ENCODE data around the gene BTBD16. TPM values are rescaled to one million over a fixed set of nuclear protein-coding genes. Genes with fewer than 3 reads are reported as not detected.

BTBD16 gene
- total RNA-seq, 1 donor from 2014 or later = not detected

- H3K4me3 ChIP-seq = no peak overlapping the region
- H3K36me3 ChIP-seq = no peaks in the 10 kb centered on the region
These were observed 22.3 kb downstream of the BTBD16 start for GRCh38 chr10:122293156-122293960.

DNA sequence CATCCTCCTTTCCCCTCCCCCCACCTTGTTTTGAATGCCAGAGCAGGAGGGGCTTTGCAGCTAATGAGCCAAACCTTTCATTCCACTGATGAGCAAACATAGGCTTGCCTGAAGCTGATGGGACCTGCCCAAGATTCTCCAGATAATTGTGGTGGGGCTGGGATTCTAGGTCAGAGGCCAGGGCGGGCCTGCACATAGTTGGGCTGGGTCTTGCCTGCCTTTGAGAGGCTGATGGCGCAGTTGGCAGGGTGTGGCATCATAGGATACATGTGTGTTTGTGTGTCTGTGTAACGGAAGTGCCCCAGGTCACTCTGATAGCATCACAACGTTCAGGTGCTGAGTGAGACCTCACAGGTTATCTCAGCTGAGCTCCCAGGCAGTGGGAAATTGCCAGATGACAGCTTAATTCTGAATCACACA lies 22.9 kb downstream of the BTBD16 start:
- no peaks in the 10 kb centered on the region for H3K4me1 ChIP-seq
- no peaks in the 10 kb centered on the region for H3K27me3 ChIP-seq
- H3K36me3 ChIP-seq = no peaks in the 10 kb centered on the region
- no peak for TF ChIP-seq CTCF (IDR thresholded peaks at IDR 0.05)
- H3K9me3 ChIP-seq = no peaks in the 10 kb centered on the region
- H3K4me3 ChIP-seq = no peak overlapping the region
- DNase-seq (ENCODE audit: low spot score in 2 of 2) = peak in 1 of 2 donors; percentile 40
- H3K27ac ChIP-seq = no peak overlapping the region
- intact Hi-C loops (cut with DNase I) = no loop called here

More at GRCh38 chr10:122293156-122293960, 22.3 kb downstream of the BTBD16 start:
- TF ChIP-seq CTCF (IDR thresholded peaks at IDR 0.05) = no peak
- no peaks in the 10 kb centered on the region for H3K27me3 ChIP-seq
- no peaks in the 10 kb centered on the region for H3K4me1 ChIP-seq
- intact Hi-C loops (cut with DNase I) = no loop called here
- H3K9me3 ChIP-seq = no peaks in the 10 kb centered on the region
- DNase-seq (ENCODE audit: low spot score in 2 of 2) = peak in 1 of 2 donors; percentile 53
- H3K27ac ChIP-seq = no peak overlapping the region

GRCh38 chr10:122294511-122295450 lies 23.7 kb downstream of the BTBD16 start:
- Histone ChIP-seq H3K4me3 (no peak overlapping the region), H3K4me1 (no peaks in the 10 kb centered on the region), H3K27ac (no peak overlapping the region), H3K27me3 (no peaks in the 10 kb centered on the region), H3K9me3 (no peaks in the 10 kb centered on the region), H3K36me3 (no peaks in the 10 kb centered on the region)
- DNase-seq (ENCODE audit: low spot score in 2 of 2) = peak in 1 of 2 donors; percentile 19
- TF ChIP-seq CTCF (IDR thresholded peaks at IDR 0.05) = no peak
- intact Hi-C loops (cut with DNase I) = loop anchor here (5.0 kb wide), 1 partner anchor 408 kb away; no protein-coding TSS in a partner anchor

GRCh38 chr10:122295451-122295809 lies 24.3 kb downstream of the BTBD16 start:
- Histone ChIP-seq H3K4me1 (no peaks in the 10 kb centered on the region), H3K27ac (no peak overlapping the region), H3K27me3 (no peaks in the 10 kb centered on the region), H3K36me3 (no peaks in the 10 kb centered on the region), H3K9me3 (no peaks in the 10 kb centered on the region), H3K4me3 (no peak overlapping the region)
- intact Hi-C loops (cut with DNase I) = loop anchor here (5.0 kb wide), 1 partner anchor 407 kb away; no protein-coding TSS in a partner anchor
- TF ChIP-seq CTCF (IDR thresholded peaks at IDR 0.05) = no peak
- no peak for DNase-seq (ENCODE audit: low spot score in 2 of 2)

DNA sequence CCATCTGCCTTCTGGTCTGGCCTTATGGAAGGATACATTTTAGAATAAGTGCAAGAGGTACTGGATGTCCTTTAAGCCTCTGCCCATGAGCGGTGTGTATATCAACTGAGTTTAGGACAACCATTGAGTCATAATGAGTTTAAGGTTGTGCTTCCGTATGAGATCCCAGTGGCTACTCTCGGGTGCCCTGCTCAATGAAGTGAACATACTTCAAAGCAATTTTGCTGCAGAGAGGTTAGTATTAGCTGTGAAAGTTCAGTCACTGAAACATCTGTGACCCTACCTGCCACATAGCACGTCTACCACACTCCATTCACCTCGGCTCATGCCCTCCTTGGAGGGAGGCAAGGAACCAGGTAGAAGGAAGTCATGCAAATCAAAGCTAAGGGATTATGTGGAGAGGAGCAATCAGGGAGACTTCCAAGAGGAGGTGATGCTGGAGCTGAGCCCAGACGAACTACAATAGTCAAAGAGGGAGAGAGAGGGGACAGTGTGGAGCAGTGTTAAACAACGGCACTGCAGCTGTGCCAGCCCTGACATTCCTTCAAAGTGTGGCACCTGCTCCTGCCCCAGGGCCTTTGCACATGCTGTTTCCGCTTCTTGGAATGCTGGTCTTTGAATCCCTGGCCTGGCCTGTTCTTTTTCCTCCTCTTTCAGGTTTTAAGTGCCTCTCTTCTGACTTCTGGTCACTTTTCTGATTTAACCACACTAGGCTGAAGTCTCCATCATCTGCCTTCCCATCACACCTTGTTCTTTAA lies 25.4 kb downstream of the BTBD16 start:
- intact Hi-C loops (cut with DNase I) = loop anchor here (5.0 kb wide), 1 partner anchor 406 kb away; no protein-coding TSS in a partner anchor

More for the DNA sequence above, 25.4 kb downstream of the BTBD16 start:
- no peaks in the 10 kb centered on the region for H3K4me1 ChIP-seq
- no peak for DNase-seq (ENCODE audit: low spot score in 2 of 2)
- no peaks in the 10 kb centered on the region for H3K36me3 ChIP-seq
- H3K27me3 ChIP-seq = no peaks in the 10 kb centered on the region
- no peak for TF ChIP-seq CTCF (IDR thresholded peaks at IDR 0.05)
- no peak overlapping the region for H3K4me3 ChIP-seq
- no peaks in the 10 kb centered on the region for H3K9me3 ChIP-seq
- H3K27ac ChIP-seq = no peak overlapping the region
